NCI-H2227 (cell line): Measurements from ENCODE around the gene DPH2.

Source experiments
- DNase-seq: peaks from one replicate; lab custom pipeline; 2025; ENCODE audit not compliant: unreplicated experiment; lab: John Stamatoyannopoulos, UW

Gene DPH2

GRCh38 chr1:43982241-43982640 is 12.4 kb downstream of the DPH2 start:
- no peak for DNase-seq

DNA sequence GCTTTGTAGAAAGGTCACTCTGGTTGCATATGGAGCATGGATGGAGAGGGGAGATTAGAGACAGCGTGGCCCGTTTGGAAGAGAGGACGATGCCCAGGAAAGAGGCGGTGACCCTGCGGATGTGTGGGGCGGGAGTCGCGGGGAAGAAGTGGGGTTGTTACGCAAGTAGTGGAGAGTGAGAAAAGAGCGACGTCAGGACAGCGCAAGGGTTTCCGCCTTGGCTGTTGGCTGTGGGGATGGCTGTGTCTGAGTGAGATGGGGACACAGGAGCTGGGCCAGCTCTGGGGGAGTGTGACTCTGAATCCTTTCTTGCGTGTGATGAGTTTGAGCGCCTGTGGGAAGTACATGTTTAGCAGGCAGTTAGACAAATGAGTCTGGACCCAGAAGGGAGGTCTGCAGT is 13.0 kb downstream of the DPH2 start:
- DNase-seq, result no peak

DNA sequence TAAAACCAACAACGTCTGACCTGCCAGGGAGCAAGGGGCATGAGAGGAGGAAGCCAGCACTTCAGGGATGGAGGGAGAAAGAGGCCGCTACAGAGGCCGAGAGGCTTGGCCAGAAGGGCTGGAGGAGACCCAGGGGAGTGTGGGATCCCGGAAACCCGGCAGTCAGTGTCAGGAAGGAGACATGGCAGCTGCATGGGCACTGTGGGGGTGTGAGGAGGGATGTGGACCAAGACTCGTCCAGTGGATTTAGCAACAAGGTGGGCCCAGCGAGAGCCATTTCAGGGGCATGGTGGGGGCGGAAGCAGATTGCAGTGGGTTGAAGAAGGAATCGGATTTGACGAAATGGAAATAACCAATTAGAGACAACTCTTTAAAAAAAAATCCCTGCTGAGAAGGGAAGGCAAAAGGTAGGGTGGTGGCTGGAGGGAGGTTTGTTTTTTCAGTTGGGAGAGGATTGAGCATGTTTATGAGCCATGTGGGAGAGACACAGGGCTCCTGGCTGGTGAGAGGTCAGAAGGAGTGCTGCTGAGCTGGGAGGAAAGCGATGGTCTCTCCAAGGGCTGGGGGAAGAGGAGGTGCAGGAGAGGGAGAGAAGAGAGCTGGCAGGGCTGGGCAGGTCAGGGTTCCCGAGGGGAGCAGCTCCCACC is 13.6 kb downstream of the DPH2 start:
- no peak for DNase-seq

- no peak for DNase-seq
Measured at GRCh38 chr1:43984855-43985254, 15.0 kb downstream of the DPH2 start.

DNA sequence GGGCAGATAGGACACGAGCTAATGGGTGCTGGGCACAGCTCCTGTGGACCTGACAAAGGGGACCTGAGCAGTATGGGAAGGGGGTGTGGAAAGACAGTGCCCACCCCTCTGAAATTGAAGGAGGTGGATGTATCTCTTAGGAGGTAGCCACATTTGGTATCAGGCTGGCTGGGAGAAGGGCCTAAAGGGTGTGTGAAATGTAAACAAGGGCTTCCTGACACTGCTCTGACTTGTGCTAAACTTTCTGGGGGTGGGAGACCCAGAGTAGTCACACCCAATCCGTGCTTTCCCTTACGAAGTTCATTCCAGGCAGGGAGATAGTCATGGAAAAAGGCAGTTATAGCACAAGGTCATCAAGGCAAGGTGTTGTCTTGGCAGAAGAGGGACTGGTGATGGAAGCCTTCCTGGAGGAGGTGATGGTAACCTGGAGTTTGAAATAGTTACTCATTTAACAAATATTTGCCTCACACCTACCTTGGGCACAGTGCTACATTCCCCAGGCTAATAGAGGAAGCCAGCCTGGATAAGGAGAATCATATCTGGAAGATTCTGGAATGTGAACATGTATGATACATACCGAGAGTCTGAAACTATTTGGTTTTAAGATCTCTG is 16.3 kb downstream of the DPH2 start:
- no peak for DNase-seq

- no peak for DNase-seq
Measured at GRCh38 chr1:43986712-43987111, 16.9 kb downstream of the DPH2 start.

GRCh38 chr1:43987159-43987902 is 17.5 kb downstream of the DPH2 start:
- no peak for DNase-seq

DNA sequence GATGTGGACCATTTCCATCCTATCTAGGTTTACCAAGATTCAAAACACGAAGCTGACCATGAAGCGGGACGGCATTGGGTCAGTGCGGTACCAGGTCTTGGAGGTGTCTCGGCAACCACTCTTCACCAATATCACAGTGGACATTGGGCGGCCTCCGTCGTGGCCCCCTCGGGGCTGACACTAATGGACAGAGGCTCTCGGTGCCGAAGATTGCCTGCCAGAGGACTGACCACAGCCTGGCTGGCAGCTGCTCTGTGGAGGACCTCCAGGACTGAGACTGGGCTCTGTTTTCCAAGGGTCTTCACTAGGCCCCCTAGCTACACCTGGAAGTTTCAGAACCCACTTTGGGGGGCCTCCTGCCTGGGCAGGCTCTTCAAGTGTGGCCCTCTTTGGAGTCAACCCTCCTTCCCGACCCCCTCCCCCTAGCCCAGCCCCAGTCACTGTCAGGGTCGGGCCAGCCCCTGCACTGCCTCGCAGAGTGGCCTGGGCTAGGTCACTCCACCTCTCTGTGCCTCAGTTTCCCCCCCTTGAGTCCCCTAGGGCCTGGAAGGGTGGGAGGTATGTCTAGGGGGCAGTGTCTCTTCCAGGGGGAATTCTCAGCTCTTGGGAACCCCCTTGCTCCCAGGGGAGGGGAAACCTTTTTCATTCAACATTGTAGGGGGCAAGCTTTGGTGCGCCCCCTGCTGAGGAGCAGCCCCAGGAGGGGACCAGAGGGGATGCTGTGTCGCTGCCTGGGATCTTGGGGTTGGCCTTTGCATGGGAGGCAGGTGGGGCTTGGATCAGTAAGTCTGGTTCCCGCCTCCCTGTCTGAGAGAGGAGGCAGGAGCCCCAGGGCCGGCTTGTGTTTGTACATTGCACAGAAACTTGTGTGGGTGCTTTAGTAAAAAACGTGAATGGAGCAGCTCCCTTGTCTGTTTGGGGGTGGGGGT is 20.7 kb downstream of the DPH2 start:
- DNase-seq, result peak; percentile 45

GRCh38 chr1:43991200-43991475 is 21.3 kb downstream of the DPH2 start:
- DNase-seq, result no peak

- DNase-seq, result peak; percentile 88
Measured at GRCh38 chr1:43991476-43992231, 21.8 kb downstream of the DPH2 start, which contains the start of gene CCDC24. Gene CCDC24, plus strand, starts transcription at chr1:43991599. Its CDS starts 280 bp downstream, at chr1:43991879.

DNA sequence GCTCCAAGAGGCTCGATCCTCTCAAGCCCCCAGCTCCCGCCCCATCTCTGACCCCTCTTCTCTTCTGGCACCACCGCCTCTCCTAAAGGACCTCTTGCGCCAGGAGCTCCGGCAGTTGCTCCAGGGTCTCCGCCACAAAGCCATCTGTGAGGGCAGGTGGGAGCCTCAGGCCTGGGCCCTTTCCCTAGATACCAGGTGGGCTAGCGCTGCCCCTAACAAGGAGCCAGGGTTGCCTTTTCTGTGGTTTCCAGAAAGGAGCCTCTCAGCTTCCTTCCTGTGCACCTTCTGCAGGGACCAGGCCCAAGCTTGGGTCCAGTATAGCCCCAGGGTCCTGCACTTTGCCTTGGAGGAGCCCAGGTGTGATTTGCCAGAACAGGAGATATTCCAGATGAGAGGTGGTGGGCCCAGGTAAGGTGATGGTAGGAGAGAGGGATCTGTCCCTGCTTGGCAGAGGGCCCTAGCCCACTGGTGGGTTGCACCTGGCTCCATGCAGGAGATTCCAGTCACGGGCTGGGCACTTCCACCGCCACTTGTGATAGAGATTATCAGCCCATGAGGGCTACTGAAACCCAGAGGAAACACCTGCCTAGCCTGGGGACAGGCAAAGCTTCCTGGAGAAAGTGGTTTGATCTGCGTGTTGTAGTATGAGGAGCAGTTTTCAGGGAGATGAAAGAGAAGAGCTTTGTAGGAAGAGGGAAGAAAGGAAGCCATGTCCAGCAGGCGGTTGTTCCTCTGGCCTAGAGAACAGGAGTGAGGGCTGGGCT is 22.6 kb downstream of the DPH2 start:
- no peak for DNase-seq

DNA sequence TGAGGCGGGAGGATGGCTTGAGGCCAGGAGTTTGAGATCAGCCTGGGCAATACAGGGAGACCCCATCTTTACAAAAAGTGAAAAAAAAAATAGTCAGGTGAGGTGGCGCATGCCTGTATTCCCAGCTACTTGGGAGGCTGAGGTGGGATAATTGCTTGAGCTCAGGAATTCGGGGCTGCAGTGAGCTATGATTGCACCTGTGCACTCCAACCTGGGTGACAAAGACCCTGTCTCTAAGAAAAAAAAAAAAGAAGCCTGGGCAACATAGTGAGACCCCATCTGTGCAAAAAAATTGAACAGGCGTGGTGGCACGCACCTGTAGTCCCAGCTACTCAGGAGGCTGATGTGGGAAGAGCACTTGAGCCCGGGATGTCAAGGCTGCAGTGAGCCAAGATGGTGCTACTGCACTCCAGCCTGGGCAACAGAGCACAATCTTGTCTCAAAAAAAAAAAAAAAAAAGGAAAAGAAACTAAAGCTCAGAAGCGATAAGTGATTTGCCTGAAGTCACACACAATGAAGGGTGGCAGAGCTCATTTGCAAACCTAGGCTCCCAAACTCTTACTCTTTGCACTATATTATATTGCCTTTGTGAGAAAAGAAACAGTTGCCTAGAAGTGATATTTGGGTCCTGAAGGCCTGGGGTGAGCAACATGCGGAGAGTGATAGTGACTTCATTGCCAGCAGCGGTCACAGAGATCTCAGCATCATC is 23.6 kb downstream of the DPH2 start:
- no peak for DNase-seq

- DNase-seq, result no peak
Measured at GRCh38 chr1:43994071-43994470, 24.3 kb downstream of the DPH2 start.

GRCh38 chr1:43994794-43995790 is 25.3 kb downstream of the DPH2 start:
- peak; percentile 17 for DNase-seq

GRCh38 chr1:43995984-43996732 is 26.3 kb downstream of the DPH2 start:
- DNase-seq, result no peak

DNA sequence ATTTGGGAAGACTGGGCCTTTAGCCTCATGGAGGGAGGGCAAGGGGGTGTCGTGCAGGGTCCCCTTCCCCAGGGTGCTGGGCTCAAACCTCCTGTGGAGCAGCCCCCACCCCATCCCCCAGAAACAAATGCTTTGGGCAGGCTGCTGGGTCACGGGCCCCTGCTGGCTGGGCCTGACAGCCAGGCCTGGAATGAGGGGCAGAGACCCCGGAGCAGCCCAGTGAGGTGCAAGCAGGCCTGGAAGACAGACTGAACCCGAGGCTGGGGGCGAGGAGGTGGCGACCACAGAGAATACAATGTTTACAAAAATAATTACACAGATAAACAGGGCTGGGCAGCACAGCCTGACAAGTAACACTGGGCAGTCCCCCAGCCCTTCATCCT is 26.9 kb downstream of the DPH2 start:
- DNase-seq, result no peak

DNA sequence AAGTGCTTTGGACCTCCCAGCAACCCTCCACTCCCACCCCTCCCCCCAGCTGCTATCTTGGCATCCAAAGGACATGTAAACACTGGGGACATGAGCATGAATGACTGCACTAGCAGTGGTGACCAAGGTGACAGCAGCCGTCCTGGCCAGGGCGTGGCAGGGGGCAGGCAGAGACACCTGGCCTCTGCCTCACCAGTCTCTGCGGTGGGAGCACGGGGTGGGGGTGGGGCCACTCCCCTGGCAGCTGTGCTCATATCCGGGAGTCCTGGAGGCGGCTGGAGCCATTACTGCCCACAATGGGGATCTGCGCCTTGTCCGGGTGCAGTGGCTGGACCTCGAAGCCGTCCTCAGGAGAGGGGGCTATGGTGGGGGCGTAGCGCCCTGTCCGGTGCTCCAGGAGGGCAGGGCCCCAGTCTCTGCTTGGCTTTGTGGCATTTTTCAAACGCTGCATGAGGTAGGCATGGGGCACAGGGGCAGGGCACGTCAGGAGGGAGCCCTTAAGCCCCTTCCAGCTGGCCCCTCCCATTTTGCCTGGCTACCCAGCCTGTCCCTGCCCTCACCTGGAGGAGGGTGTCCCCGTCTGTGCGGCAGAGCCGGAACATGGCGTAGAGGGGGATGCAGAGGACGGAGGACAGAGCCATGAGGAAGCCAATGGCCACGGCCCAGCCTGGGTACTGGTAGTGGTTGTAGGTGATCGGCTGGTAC is 27.6 kb downstream of the DPH2 start:
- peak; percentile 18 for DNase-seq
